Neural cell (in vitro differentiated cells): Measurements from ENCODE around the gene ZNF594. TPM values are rescaled to one million over a fixed set of nuclear protein-coding genes. Genes with fewer than 3 reads are reported as not detected.

Source experiments
- H2AFZ ChIP-seq: fragments of 200-600, 300-800 bp; sonication (generic), shearing (Covaris generic); 2 replicates; pipeline ENCODE4 v1.6.0; 2014; ENCODE audit warnings: low read depth, mild to moderate bottlenecking, antibody characterized with exemption, low read length, moderate library complexity
- H3F3A ChIP-seq: fragments of 200-600 bp; shearing (Covaris generic); 2 replicates; pipeline ENCODE4 v1.6.1; 2016; ENCODE audit warnings: mild to moderate bottlenecking, moderate library complexity, mixed read lengths, antibody characterized with exemption, low read length; ENCODE audit not compliant: insufficient read depth, poor library complexity, severe bottlenecking
- H3K27ac ChIP-seq: fragments of 200-600, 300-800 bp; sonication (generic), shearing (Covaris generic); 2 replicates; pipeline ENCODE4 v1.5.1; 2014; ENCODE audit warnings: mild to moderate bottlenecking, low read length, moderate library complexity
- H3K27me3 ChIP-seq: fragments of 300-800, 200-600 bp; sonication (generic), shearing (Covaris generic); 2 replicates; pipeline ENCODE4 v1.6.0; 2014; ENCODE audit warnings: mild to moderate bottlenecking, low read depth, low read length, moderate library complexity; ENCODE audit not compliant: insufficient read depth
- H3K36me3 ChIP-seq: fragments of 300-800, 200-600 bp; sonication (generic), shearing (Covaris generic); 2 replicates; pipeline ENCODE4 v1.5.1; 2014; ENCODE audit warnings: mild to moderate bottlenecking, antibody characterized with exemption, low read length, moderate library complexity; ENCODE audit not compliant: insufficient read depth
- H3K4me2 ChIP-seq: fragments of 300-800, 200-600 bp; sonication (generic), shearing (Covaris generic); 2 replicates; pipeline ENCODE4 v1.6.0; 2014; ENCODE audit warnings: mild to moderate bottlenecking, low read length
- H3K4me3 ChIP-seq: fragments of 300-800, 200-600 bp; sonication (generic), shearing (Covaris generic); 2 replicates; pipeline ENCODE4 v1.5.1; 2014; ENCODE audit warnings: mild to moderate bottlenecking, low read length, moderate library complexity
- H3K79me2 ChIP-seq: fragments of 200-600 bp; shearing (Covaris generic); replicated peaks from 2 replicates; pipeline ENCODE4 v1.6.0; 2014; ENCODE audit warnings: mild to moderate bottlenecking, low read length, moderate library complexity; ENCODE audit not compliant: insufficient read depth
- H3K9ac ChIP-seq: fragments of 300-800, 200-600 bp; sonication (generic), shearing (Covaris generic); 2 replicates; pipeline ENCODE4 v1.6.1; 2016; ENCODE audit warnings: mild to moderate bottlenecking, low read length, mixed read lengths
- H3K9me2 ChIP-seq: fragments of 200-600 bp; shearing (Covaris generic); 2 replicates; pipeline ENCODE4 v1.6.1; 2016; ENCODE audit warnings: mild to moderate bottlenecking, low read length, mixed read lengths; ENCODE audit not compliant: insufficient read depth
- H3K9me3 ChIP-seq: fragments of 200-600, 300-800 bp; sonication (generic), shearing (Covaris generic); 2 replicates; pipeline ENCODE4 v1.6.1; 2016; ENCODE audit warnings: mild to moderate bottlenecking, mixed run types, low read length, moderate library complexity, mixed read lengths
- H4K20me1 ChIP-seq: fragments of 200-600 bp; shearing (Covaris generic); 2 replicates; pipeline ENCODE4 v1.6.1; 2016; ENCODE audit warnings: mild to moderate bottlenecking, mixed run types; ENCODE audit not compliant: insufficient read depth
- CTCF ChIP-seq: fragments of 450-650 bp; IDR thresholded peaks from 2 replicates; pipeline ENCODE4 v1.5.1; 2014; ENCODE audit warnings: antibody characterized with exemption, mild to moderate bottlenecking, moderate library complexity; ENCODE audit not compliant: poor library complexity, severe bottlenecking
- EP300 ChIP-seq: fragments of 450-650 bp; conservative IDR thresholded peaks from 2 replicates; pipeline ENCODE4 v1.6.1; 2014; ENCODE audit warnings: antibody characterized with exemption, mild to moderate bottlenecking, moderate library complexity; ENCODE audit not compliant: poor library complexity, severe bottlenecking
- EZH2 ChIP-seq: fragments of 200-600, 300-800 bp; shearing (Covaris generic), sonication (generic); IDR thresholded peaks from 2 replicates; pipeline ENCODE4 v1.6.1; 2014; ENCODE audit warnings: antibody characterized with exemption, low read length, borderline replicate concordance, mild to moderate bottlenecking; ENCODE audit not compliant: insufficient read depth, poor library complexity, severe bottlenecking
- MXI1 ChIP-seq: fragments of 450-650 bp; conservative IDR thresholded peaks from 2 replicates; pipeline ENCODE4 v1.6.1; 2014; ENCODE audit warnings: antibody characterized with exemption, mild to moderate bottlenecking; ENCODE audit not compliant: poor library complexity, severe bottlenecking
- POLR2AphosphoS5 ChIP-seq: IDR thresholded peaks from 2 replicates; pipeline ENCODE4 v1.6.1; 2012
- RAD21 ChIP-seq: fragments of 450-650 bp; conservative IDR thresholded peaks from 2 replicates; pipeline ENCODE4 v1.6.1; 2014; ENCODE audit warnings: antibody characterized with exemption, mild to moderate bottlenecking, moderate library complexity
- REST ChIP-seq: IDR thresholded peaks from 2 replicates; pipeline ENCODE4 v1.6.1; 2012; ENCODE audit warnings: borderline replicate concordance
- SMC3 ChIP-seq: fragments of 450-650 bp; conservative IDR thresholded peaks from 2 replicates; pipeline ENCODE4 v1.6.1; 2014; ENCODE audit warnings: antibody characterized with exemption, mild to moderate bottlenecking, moderate library complexity; ENCODE audit not compliant: poor library complexity
- TAF1 ChIP-seq: IDR thresholded peaks from 2 replicates; pipeline ENCODE4 v1.6.1; 2012; ENCODE audit warnings: low read depth
- polyA plus RNA-seq: library from polyadenylated mRNA; depleted of rRNA; stranded (reverse); fragments of >200 nt; gene quantifications from 2 replicates; pipeline ENCODE4 v1.2.3, GENCODE V29; 2014

ZNF594 gene
- polyA plus RNA-seq, 1 donor from 2014 or later: 28.2 TPM

GRCh38 chr17:5182597-5183409 lies 8.9 kb downstream of the ZNF594 start:
- H3K9ac ChIP-seq: no peak overlapping the region
- H3K79me2 ChIP-seq: no peaks in the 10 kb centered on the region
- no peaks in the 10 kb centered on the region for H3F3A ChIP-seq
- H3K4me2 ChIP-seq: no peak overlapping the region
- H3K27me3 ChIP-seq: no peaks in the 10 kb centered on the region
- TF ChIP-seq MXI1: no peak
- TF ChIP-seq RAD21: no peak
- no peak for TF ChIP-seq TAF1
- TF ChIP-seq SMC3: no peak
- TF ChIP-seq EP300: no peak
- TF ChIP-seq POLR2AphosphoS5: no peak
- no peak for TF ChIP-seq CTCF
- TF ChIP-seq REST: no peak
- no peak for TF ChIP-seq EZH2
- H4K20me1 ChIP-seq: no peaks in the 10 kb centered on the region
- H3K4me3 ChIP-seq: no peak overlapping the region
- H3K9me2 ChIP-seq: no peaks in the 10 kb centered on the region
- H2AFZ ChIP-seq: no peak overlapping the region
- H3K27ac ChIP-seq: no peak overlapping the region
- H3K36me3 ChIP-seq: peaks cover 15% of the 10 kb centered on the region
- H3K9me3 ChIP-seq: peaks cover 36% of the 10 kb centered on the region

GRCh38 chr17:5181509-5182305 lies 10.0 kb downstream of the ZNF594 start:
- H3K9me2 ChIP-seq: no peaks in the 10 kb centered on the region
- H3K4me2 ChIP-seq: no peak overlapping the region
- no peak overlapping the region for H3K9ac ChIP-seq
- no peaks in the 10 kb centered on the region for H3F3A ChIP-seq
- H3K4me3 ChIP-seq: no peak overlapping the region
- TF ChIP-seq MXI1: no peak
- TF ChIP-seq SMC3: no peak
- no peak for TF ChIP-seq TAF1
- no peak for TF ChIP-seq CTCF
- TF ChIP-seq POLR2AphosphoS5: no peak
- TF ChIP-seq REST: no peak
- TF ChIP-seq EP300: no peak
- no peaks in the 10 kb centered on the region for H3K27me3 ChIP-seq
- H3K9me3 ChIP-seq: peaks cover 36% of the 10 kb centered on the region
- H3K27ac ChIP-seq: no peak overlapping the region
- no peaks in the 10 kb centered on the region for H4K20me1 ChIP-seq
- no peak overlapping the region for H2AFZ ChIP-seq
- peaks cover 15% of the 10 kb centered on the region for H3K36me3 ChIP-seq
- no peaks in the 10 kb centered on the region for H3K79me2 ChIP-seq
